ENCODE results near the gene NTHL1.

Gene NTHL1

DNA sequence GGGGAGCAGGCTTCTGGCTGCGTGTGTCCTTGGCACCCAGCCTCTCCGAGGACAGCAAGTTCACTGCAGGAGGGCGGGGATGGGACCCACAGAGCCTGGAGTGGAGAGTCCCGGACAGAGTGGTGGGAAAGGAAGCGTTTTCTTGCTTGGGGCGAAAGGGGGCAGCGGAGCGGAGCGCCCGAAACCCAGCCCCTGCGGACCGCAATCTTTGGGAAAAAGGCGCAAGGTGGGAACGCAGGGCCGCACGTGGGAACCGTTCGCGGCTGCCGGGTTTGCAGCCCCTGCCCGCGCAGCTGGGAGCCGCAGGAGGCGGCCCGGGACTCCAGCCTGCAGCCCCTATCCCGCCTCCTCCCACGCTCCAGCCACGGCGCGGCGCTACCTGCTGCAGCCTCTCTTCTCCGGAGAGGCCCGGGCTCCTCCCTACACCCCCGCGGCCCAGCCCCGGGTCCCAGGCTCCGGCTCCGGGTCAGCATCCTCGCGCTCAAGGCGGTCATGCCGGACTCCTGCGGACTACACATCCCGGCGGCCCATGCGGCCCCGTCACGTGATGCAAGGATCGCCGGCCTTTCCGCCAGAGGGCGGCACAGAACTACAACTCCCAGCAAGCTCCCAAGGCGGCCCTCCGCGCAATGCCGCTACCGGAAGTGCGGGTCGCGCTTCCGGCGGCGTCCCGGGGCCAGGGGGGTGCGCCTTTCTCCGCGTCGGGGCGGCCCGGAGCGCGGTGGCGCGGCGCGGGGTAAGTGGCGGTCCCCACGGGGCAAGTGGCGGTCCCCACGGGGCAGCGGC lies at the start of gene NTHL1, which contains the start of gene TSC2:
TSS of gene NTHL1 (minus strand) at position 505 of the 786 bp plus-strand sequence. CDS start at position 494, 11 bp downstream.
TSS of gene TSC2 (plus strand) at position 656 of the 786 bp plus-strand sequence. CDS start 631 bp downstream, outside the sequence.
- DNase-seq, result peak; percentile 96

- no peak for DNase-seq
Observed at GRCh38 chr16:2096853-2097595, 49.4 kb upstream of the NTHL1 start.

DNA sequence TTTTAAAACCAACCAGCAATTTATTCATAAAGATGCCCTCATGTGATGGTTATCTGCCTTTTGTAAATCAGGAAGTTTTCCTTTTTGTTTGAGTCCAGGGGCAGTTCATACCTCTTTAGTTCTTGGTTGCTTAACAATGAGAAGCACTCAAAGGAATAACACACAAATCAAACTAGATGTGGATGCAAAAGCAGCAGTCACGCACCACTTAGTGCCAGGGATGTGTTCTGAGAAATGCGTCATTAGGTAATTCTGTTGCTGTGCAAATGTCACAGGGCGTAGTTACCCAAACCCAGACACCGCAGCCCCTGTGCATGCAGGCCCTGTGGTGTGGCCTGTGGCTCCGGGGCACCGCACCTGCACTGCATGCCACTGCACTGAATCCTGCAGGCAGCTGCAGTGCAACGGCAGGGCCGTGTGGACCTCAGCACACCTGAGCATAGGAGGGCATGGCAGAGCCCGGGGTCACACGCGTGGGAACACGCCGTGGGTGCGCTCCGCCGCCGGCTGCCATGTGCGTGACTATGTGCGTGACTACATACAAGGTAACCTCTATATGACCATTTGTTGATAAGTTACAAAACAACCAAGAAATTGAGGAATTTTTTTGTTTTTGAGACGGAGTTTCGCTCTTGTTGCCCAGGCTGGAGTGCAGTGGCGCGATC lies 48.4 kb upstream of the NTHL1 start:
- no peak for DNase-seq

DNA sequence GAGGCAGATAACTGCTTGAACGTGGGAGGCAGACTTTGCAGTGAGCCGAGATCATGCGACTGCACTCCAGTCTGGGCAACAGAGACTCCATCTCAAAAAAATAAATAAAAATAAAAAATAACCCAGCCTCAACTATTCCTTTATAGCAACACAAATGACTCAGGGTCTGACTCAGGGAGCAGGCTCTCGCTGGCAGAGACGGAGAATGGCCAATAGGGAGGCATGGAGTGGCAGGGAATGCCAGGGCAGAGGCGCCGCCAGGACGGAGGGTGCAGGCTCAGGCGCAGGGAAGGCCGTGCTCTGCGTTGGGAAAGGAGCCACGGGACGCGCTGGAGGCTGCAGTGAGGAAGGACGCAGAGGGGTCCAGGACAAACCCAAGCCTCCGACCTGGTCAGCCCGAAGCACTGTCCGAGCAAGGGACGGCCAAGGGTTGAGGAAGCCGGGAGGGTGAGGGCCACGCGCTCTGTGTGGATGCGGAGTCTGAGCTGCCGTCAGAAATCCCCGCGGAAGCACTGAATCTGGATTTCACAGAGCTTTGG lies 47.8 kb upstream of the NTHL1 start:
- DNase-seq, result no peak

DNA sequence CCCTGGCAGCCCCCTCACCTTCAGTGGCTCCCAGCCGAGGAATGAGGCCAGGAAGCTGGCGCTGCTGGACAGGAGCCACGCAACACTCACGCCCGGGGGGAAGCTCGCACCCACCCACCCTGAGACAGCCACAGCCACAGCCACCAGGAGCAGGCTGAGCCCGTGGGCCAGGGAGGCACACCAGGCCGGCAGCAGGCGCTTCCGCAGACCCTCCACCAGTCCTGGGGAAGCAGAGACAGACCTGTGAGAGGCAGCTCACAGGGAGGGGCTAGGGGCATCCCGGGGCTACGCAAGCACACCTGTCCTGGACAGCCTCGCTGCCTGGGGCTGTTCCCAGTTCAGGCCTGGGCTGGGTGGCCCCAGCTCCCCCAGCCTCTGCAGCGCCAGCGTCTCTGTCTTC lies 46.2 kb upstream of the NTHL1 start:
- DNase-seq, result no peak

DNA sequence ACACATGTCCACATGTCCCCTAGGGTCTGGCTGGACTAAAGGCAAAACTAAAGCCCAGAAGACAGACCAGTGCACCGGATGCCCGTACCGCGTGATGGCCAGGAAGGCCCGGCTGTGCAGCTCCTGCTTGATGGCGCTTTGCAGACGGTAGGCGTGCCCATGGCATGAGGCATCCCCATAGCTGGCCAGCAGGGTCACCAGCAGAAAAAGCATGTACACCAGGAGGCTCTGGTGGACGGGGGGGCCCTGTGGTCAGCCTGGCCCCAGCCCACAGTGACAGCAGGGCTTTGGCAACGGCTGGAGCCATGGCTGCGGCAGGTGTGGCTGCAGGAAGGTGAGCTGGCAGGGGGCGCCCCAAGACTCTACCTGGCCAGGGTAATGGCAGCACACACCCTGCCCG lies 45.2 kb upstream of the NTHL1 start:
- DNase-seq, result no peak

DNA sequence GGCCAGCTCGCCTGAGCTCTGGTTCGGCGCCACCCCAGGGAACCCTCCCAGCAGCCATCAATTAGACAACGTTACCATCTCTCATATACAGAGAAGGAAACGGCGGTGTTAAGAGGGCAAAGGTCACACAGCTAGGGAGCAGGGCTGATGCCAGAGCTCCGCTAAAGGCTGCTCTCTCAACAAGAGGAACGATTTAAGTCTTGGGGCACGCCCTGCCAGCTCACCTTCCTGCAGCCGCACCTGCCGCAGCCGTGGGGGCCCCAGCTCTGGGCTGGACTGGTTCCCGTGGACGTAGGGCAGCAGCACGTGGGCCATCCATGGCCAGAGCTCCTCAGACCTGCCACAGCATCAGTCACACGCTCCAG lies 44.6 kb upstream of the NTHL1 start:
- DNase-seq, result no peak

GRCh38 chr16:2091547-2092255 lies 44.1 kb upstream of the NTHL1 start:
- DNase-seq, result no peak

- DNase-seq, result peak; percentile 42
Observed at GRCh38 chr16:2090777-2091546, 43.3 kb upstream of the NTHL1 start.

GRCh38 chr16:2090481-2090776 lies 42.8 kb upstream of the NTHL1 start:
- no peak for DNase-seq

DNA sequence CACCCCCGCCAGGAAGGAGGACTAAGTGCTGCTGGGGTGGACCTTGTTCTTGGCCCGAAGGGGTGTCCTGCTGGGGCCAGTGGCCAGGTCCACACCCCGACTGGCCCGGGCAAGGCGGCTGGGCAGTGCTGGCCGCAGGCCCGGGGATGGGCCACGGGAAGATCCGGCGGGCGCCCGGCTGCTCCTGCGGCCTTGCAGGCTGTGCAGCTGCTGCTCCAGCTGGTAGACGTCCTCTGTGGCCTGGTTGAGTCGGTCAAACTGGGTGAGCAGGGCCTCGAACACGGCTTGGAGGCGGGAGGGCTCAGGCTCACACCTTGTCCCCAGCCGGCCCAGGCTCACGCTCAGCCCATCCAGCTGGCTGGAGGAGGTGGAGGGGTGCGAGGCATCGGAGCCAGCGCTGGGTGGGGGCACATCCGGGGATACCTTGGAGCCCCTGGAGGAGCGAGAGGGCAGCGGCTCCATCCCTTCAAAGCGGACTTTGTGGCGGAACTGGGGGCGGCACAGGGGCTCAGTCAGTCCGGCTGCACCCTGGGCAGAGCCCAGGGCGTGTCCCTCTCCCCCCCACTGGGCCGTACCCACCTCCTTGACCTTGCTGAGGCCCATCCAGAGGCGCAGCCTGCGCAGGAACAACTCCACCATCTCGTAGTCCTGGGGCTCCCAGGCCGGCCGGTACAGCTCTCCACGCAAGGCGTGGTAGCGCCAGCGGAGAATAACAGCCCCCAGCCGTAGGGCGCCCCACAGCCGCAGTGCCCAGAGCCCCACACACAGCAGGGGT lies 42.3 kb upstream of the NTHL1 start:
- DNase-seq, result no peak

GRCh38 chr16:2088759-2089358 lies 41.2 kb upstream of the NTHL1 start:
- no peak for DNase-seq

DNA sequence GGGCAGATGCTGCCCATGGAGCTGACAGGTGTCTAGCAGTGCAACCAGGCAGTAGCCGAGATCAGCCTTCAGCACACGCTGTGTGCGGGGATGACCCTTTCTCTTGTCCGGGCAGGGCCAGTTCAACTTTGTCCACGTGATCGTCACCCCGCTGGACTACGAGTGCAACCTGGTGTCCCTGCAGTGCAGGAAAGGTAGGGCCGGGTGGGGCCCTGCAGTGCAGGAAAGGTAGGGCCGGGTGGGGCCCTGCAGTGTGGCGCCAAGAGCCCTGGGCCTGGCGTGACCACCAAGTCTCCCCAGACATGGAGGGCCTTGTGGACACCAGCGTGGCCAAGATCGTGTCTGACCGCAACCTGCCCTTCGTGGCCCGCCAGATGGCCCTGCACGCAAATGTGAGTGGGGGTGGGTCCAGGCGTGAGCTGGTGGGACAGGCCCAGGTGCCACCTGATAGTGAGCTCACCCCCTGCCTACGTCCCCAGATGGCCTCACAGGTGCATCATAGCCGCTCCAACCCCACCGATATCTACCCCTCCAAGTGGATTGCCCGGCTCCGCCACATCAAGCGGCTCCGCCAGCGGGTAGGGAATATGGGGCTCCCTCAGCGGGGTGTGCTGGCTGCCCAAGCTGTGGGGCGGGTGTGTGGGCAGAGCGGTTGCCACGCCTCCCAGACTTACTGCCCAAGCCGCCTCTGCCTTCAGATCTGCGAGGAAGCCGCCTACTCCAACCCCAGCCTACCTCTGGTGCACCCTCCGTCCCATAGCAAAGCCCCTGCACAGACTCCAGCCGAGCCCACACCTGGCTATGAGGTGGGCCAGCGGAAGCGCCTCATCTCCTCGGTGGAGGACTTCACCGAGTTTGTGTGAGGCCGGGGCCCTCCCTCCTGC lies 40.4 kb upstream of the NTHL1 start:
- no peak for DNase-seq

DNA sequence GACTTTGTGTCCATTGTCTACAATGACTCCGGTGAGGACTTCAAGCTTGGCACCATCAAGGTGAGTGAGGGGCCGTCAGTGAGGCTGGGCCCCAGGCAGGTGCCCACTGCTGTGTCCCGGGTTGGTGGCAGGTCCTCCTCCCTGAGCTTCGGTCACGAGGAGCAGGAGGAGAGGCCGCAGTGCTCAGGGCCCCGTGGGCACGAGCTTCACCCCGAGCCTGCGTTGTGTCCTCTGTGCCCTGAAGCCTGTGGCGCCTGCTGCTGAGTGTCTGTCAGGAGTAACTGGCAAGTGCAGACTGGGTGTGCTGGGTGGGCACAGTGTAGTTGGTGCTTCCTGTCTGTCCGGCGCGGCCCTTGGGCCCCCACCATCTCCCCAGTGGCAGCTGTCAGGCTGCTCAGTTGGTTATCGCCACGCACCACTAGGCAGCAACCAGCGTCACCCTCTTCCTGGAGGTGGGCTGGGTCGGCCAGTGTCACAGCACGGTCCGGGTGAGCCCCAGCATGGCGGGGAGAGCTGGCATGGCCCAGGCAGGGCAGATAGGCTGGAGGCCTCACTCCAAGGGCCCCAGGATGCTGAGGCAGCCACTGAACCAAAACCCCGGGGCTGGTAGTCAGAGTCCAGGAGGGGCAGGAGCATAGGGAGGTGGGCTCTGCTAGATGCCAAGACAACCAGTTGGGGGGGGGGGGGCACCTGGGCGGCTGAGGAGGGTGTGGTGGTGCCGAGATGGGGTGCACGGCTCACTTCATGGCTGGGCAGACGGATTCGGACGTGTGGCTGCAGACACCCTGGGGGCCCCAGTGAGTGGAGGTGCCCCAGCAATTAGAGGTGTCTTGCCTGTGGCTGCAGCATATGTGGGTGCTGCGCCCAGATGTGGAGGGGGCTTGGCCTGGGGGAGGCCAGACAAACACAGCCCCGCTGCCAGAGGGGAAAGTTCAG lies 39.4 kb upstream of the NTHL1 start:
- no peak for DNase-seq

- DNase-seq, result no peak
Observed at GRCh38 chr16:2086106-2086742, 38.6 kb upstream of the NTHL1 start.

- DNase-seq, result no peak
Observed at GRCh38 chr16:2085669-2086068, 38.0 kb upstream of the NTHL1 start.

DNA sequence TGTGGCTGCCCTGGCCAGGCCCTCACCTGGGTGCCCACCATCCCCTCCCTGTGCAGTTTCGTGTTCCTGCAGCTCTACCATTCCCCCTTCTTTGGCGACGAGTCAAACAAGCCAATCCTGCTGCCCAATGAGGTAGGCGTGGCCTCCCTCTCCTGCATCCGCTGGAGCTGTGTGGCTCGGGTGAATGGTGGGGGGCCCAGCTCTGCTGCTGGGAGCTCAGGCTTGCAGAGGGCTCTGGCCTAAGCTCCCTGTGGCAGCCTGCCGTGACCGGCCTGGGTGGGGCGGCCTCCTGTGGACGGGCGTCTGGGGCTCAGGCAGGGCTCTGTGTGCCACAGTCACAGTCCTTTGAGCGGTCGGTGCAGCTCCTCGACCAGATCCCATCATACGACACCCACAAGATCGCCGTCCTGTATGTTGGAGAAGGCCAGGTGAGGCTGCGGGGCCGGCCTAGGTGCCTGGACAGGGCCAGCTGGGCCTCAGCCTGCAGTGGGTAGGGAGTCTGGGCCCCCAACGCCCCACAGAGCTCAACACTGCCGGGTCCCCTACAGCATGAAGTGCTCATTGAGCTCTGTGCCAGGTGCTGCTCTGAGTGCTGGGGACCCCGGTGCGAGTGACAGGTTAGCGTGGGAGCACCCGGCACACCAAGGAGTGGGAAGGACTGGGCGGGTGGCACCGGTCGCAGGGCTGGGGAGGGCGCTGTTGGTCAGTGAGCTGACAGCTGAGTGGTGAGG lies 37.4 kb upstream of the NTHL1 start:
- no peak for DNase-seq

Measured in activated CD4-positive, CD25-positive, alpha-beta regulatory T cell treated with anti-CD3 and anti-CD28 coated beads, Interleukin-2, amount 50 U/mL, for 72 hours (primary cell).